SH-SY5Y (cell line): ENCODE data around the gene NUDC.

ENCODE experiments used
- GATA2 ChIP-seq: IDR thresholded peaks from 2 replicates; pipeline ENCODE4 v1.6.1; 2011; ENCODE audit warnings: mild to moderate bottlenecking, low read depth, low read length
- GATA3 ChIP-seq: IDR thresholded peaks from 2 replicates; pipeline ENCODE4 v1.6.1; 2011; ENCODE audit warnings: low read depth, mild to moderate bottlenecking, low read length, moderate library complexity

DNA sequence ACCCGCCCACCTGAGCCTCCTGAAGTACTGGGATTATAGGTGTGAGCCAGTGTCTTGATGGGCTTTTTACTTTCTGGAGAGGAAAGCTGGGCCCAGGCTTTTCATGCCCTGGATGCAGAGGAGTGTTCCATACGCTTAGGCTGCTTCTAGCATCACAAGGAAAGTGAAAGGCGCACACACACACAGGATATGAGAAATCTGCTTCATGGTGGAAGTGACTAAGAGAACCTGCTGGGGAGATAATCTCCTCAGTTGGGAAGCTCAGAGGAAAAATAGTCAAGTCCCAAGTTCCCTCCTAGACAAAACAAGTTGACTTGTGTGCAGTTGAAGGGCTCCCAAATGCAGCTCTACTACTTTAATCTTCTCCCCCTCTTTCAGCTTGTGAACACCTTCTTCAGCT lies 2.2 kb downstream of the NUDC start:
- no peak for TF ChIP-seq GATA2
- no peak for TF ChIP-seq GATA3
